Chondrocyte (in vitro differentiated cells): ENCODE results near the gene JUN. TPM values are rescaled to one million over a fixed set of nuclear protein-coding genes. Genes with fewer than 3 reads are reported as not detected.

Experiments
- DNase-seq: peaks from one replicate; pipeline ENCODE4 v3.0.0; 2021; ENCODE audit warnings: mixed read lengths, low spot score
- H3K27ac Mint-ChIP-seq: one replicate; pipeline ENCODE4 v1.8.0; 2021; ENCODE audit warnings: mild to moderate bottlenecking, moderate library complexity, mixed read lengths; ENCODE audit not compliant: unreplicated experiment
- H3K27me3 Mint-ChIP-seq: 2 replicates; pipeline ENCODE4 v1.8.0; 2021; ENCODE audit warnings: low read depth, mixed read lengths
- H3K36me3 Mint-ChIP-seq: 2 replicates; pipeline ENCODE4 v1.8.0; 2021; ENCODE audit warnings: low read depth, mixed read lengths
- H3K4me1 Mint-ChIP-seq: 2 replicates; pipeline ENCODE4 v1.8.0; 2021; ENCODE audit warnings: low read depth, mild to moderate bottlenecking, mixed read lengths
- H3K4me3 Mint-ChIP-seq: one replicate; pipeline ENCODE4 v1.8.0; 2021; ENCODE audit warnings: mild to moderate bottlenecking, moderate library complexity, mixed read lengths; ENCODE audit not compliant: unreplicated experiment
- H3K9me3 Mint-ChIP-seq: 2 replicates; pipeline ENCODE4 v1.8.0; 2021; ENCODE audit warnings: low read depth, mixed read lengths
- CTCF ChIP-seq: fragments of 200-600 bp; sonication (generic); IDR thresholded peaks from 2 replicates; pipeline ENCODE4 v1.5.0; 2021; ENCODE audit warnings: antibody characterized with exemption, mild to moderate bottlenecking, moderate library complexity
- total RNA-seq: library from RNA; stranded (reverse); gene quantifications from 3 replicates; pipeline ENCODE4 v1.2.1, GENCODE V29; 2021

The JUN gene
- total RNA-seq, 1 donor from 2014 or later, result 92.3 TPM

GRCh38 chr1:58748666-58749065, 35.2 kb downstream of the JUN start:
- H3K36me3 Mint-ChIP-seq, result no peaks in the 10 kb centered on the region
- TF ChIP-seq CTCF, result no peak
- H3K9me3 Mint-ChIP-seq, result no peaks in the 10 kb centered on the region
- no peak for DNase-seq
- no peak overlapping the region for H3K27ac Mint-ChIP-seq
- peaks cover 1% of the 10 kb centered on the region for H3K4me1 Mint-ChIP-seq
- H3K4me3 Mint-ChIP-seq, result no peak overlapping the region
- no peaks in the 10 kb centered on the region for H3K27me3 Mint-ChIP-seq

- no peak for TF ChIP-seq CTCF
- no peak overlapping the region for H3K4me3 Mint-ChIP-seq
- no peaks in the 10 kb centered on the region for H3K4me1 Mint-ChIP-seq
- no peaks in the 10 kb centered on the region for H3K9me3 Mint-ChIP-seq
- no peaks in the 10 kb centered on the region for H3K36me3 Mint-ChIP-seq
- no peaks in the 10 kb centered on the region for H3K27me3 Mint-ChIP-seq
- H3K27ac Mint-ChIP-seq, result no peak overlapping the region
- no peak for DNase-seq
Measured at GRCh38 chr1:58746757-58747156, 37.1 kb downstream of the JUN start.

GRCh38 chr1:58746182-58746581, 37.7 kb downstream of the JUN start:
- DNase-seq, result no peak
- Mint-ChIP-seq H3K27ac (no peak overlapping the region), H3K4me1 (no peaks in the 10 kb centered on the region), H3K36me3 (no peaks in the 10 kb centered on the region), H3K9me3 (no peaks in the 10 kb centered on the region), H3K27me3 (no peaks in the 10 kb centered on the region), H3K4me3 (no peak overlapping the region)
- no peak for TF ChIP-seq CTCF

GRCh38 chr1:58745666-58746065, 38.2 kb downstream of the JUN start:
- Mint-ChIP-seq H3K9me3 (no peaks in the 10 kb centered on the region), H3K27ac (no peak overlapping the region), H3K4me1 (no peaks in the 10 kb centered on the region), H3K27me3 (no peaks in the 10 kb centered on the region), H3K36me3 (no peaks in the 10 kb centered on the region), H3K4me3 (no peak overlapping the region)
- no peak for DNase-seq
- TF ChIP-seq CTCF, result no peak

- H3K9me3 Mint-ChIP-seq, result no peaks in the 10 kb centered on the region
- H3K27ac Mint-ChIP-seq, result no peak overlapping the region
- H3K4me1 Mint-ChIP-seq, result no peaks in the 10 kb centered on the region
- H3K4me3 Mint-ChIP-seq, result no peak overlapping the region
- no peak for TF ChIP-seq CTCF
- no peaks in the 10 kb centered on the region for H3K36me3 Mint-ChIP-seq
- DNase-seq, result no peak
- H3K27me3 Mint-ChIP-seq, result no peaks in the 10 kb centered on the region
Measured at GRCh38 chr1:58745117-58745516, 38.7 kb downstream of the JUN start.
